ENCODE measurements around the gene SIRT5. TPM values are rescaled to one million over a fixed set of nuclear protein-coding genes. Genes with fewer than 3 reads are reported as not detected.

SIRT5 gene
- total and polyA plus RNA-seq, 2 experiments from 2014 or later = 9.8 to 13.1 TPM

DNA sequence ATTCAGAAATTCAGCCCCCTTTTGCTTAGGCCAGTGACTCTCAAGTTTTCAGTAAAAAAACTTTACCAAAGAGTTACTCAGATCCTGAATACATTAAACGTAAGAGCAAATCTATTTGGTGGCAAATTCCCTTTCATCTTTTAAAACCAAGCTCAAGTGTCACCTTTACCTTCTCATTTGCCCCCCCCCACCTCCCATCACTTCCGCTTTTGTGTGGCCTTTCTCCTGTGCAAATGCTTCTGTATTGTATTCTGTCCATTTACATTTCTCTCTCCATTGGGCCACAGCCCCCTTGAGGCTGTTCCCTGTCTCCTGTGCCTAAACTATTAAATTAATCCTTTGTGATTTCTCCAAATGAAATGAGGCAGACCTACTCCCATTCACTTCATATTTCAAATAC is 42.7 kb downstream of the SIRT5 start (continued):
- no peak for TF ChIP-seq ZNF462 (CRISPR knock-in tag; IDR thresholded peaks at IDR 0.05)
- no peak for TF ChIP-seq REST (IDR thresholded peaks at IDR 0.05; ENCODE audit: unreplicated experiment)
- TF ChIP-seq ZNF331 (CRISPR knock-in tag; IDR thresholded peaks at IDR 0.05; ENCODE audit: low read depth) = no peak
- TF ChIP-seq EZH2phosphoT487 (IDR thresholded peaks at IDR 0.05; ENCODE audit: unreplicated experiment) = no peak
- no peak for TF ChIP-seq CREB1 (CRISPR knock-in tag; IDR thresholded peaks at IDR 0.05; ENCODE audit: low read depth)
- no peak for TF ChIP-seq ZNF114 (CRISPR knock-in tag; IDR thresholded peaks at IDR 0.05)

Measured in GM23338 (cell line).